SK-N-SH (cell line): ENCODE measurements around the gene DDC. TPM values are rescaled to one million over a fixed set of nuclear protein-coding genes. Genes with fewer than 3 reads are reported as not detected.

Experiments
- CTCF ChIA-PET: fragments of 300-600, 350-600 bp; formaldehyde crosslinking; extraction: SDS; loops from one replicate; lab custom pipeline; 2021; lab: Yijun Ruan, JAX
- POLR2A ChIA-PET: fragments of 350-600 bp; sonication (Branson Sonifier 250); formaldehyde crosslinking; extraction: SDS; loops from one replicate; lab custom pipeline; 2020; ENCODE audit warnings: antibody characterized with exemption, inconsistent platforms; lab: Yijun Ruan, JAX
- DNase-seq: peaks from one replicate; pipeline ENCODE4 v3.0.0; 2012
- H2AFZ ChIP-seq: fragments of 200-600 bp; sonication (generic); 2 replicates; pipeline ENCODE4 v1.8.1; 2016; ENCODE audit warnings: antibody characterized with exemption, mild to moderate bottlenecking, low read depth
- H3F3A ChIP-seq: fragments of 200-600 bp; sonication (generic); replicated peaks from 2 replicates; pipeline ENCODE3; 2016; ENCODE audit warnings: antibody characterized with exemption, mild to moderate bottlenecking; ENCODE audit not compliant: insufficient read depth
- H3K27ac ChIP-seq, 2 experiments: fragments of 200-500 bp in 1 of 2; fragments of 200-600 bp in 1 of 2; sonication (Bioruptor generic) in 1 of 2; sonication (generic), shearing (Covaris generic) in 1 of 2; 2 replicates each; pipeline versions ENCODE4 v1.5.1 to v1.6.1; 2014 to 2016; ENCODE audit warnings: low read depth in 2 of 2, inconsistent platforms in 1 of 2, low read length in 1 of 2, mild to moderate bottlenecking in 1 of 2, mixed read lengths in 1 of 2
- H3K27me3 ChIP-seq: fragments of 200-600 bp; sonication (generic), shearing (Covaris generic); 2 replicates; pipeline ENCODE4 v1.6.1; 2016; ENCODE audit warnings: mixed run types; ENCODE audit not compliant: insufficient read depth
- H3K36me3 ChIP-seq, 2 experiments: fragments of 200-500 bp in 1 of 2; fragments of 200-600 bp in 1 of 2; sonication (Bioruptor generic) in 1 of 2; sonication (generic) in 1 of 2; replicated peaks in 1 of 2; 2 replicates each; pipeline versions ENCODE3 to v1.5.1; 2014 to 2016; ENCODE audit warnings: low read length in 1 of 2, mild to moderate bottlenecking in 1 of 2; ENCODE audit not compliant: insufficient read depth in 2 of 2, control insufficient read depth in 1 of 2
- H3K4me1 ChIP-seq, 2 experiments: fragments of 200-500 bp in 1 of 2; fragments of 200-600 bp in 1 of 2; sonication (Bioruptor generic) in 1 of 2; sonication (generic), shearing (Covaris generic) in 1 of 2; 2 replicates each; pipeline versions ENCODE4 v1.5.1 to v1.6.1; 2014 to 2016; ENCODE audit warnings: low read depth in 1 of 2, low read length in 1 of 2, mixed run types in 1 of 2; ENCODE audit not compliant: insufficient read depth in 2 of 2, control insufficient read depth in 1 of 2
- H3K4me2 ChIP-seq: fragments of 200-600 bp; sonication (generic), shearing (Covaris generic); 2 replicates; pipeline ENCODE4 v1.6.1; 2017; ENCODE audit warnings: mixed run types
- H3K4me3 ChIP-seq, 2 experiments: fragments of 200-500 bp in 1 of 2; fragments of 200-600 bp in 1 of 2; sonication (Bioruptor generic) in 1 of 2; sonication (generic), shearing (Covaris generic) in 1 of 2; 2 replicates each; pipeline versions ENCODE4 v1.5.1 to v1.8.1; 2014 to 2016; ENCODE audit warnings: low read depth in 2 of 2, inconsistent platforms in 1 of 2, low read length in 1 of 2, mild to moderate bottlenecking in 1 of 2, mixed read lengths in 1 of 2, moderate library complexity in 1 of 2
- H3K79me2 ChIP-seq: fragments of 200-600 bp; sonication (generic); 2 replicates; pipeline ENCODE4 v1.8.1; 2017; ENCODE audit warnings: mild to moderate bottlenecking; ENCODE audit not compliant: insufficient read depth
- H3K9ac ChIP-seq: fragments of 200-600 bp; sonication (generic); 2 replicates; pipeline ENCODE4 v1.6.1; 2017; ENCODE audit warnings: mixed run types
- H3K9me2 ChIP-seq: fragments of 200-600 bp; sonication (generic); 2 replicates; pipeline ENCODE4 v1.6.1; 2017; ENCODE audit warnings: mixed run types
- H3K9me3 ChIP-seq: fragments of 200-600 bp; sonication (generic); 2 replicates; pipeline ENCODE4 v1.6.1; 2017; ENCODE audit warnings: mixed run types, mild to moderate bottlenecking, moderate library complexity
- H4K20me1 ChIP-seq: fragments of 200-600 bp; sonication (generic); 2 replicates; pipeline ENCODE4 v1.6.1; 2017; ENCODE audit warnings: mild to moderate bottlenecking, mixed run types; ENCODE audit not compliant: insufficient read depth
- CHD2 ChIP-seq: fragments of 150-350 bp; IDR thresholded peaks from 2 replicates; pipeline ENCODE4 v1.6.1; 2018; ENCODE audit warnings: low read length; ENCODE audit not compliant: partially characterized antibody
- EP300 ChIP-seq, 2 experiments: IDR thresholded peaks; 2 replicates each; pipeline versions ENCODE4 v1.4.0 to v1.6.1; 2012; ENCODE audit warnings: borderline replicate concordance in 1 of 2, low read depth in 1 of 2, low read length in 1 of 2
- FOSL2 ChIP-seq: IDR thresholded peaks from 2 replicates; pipeline ENCODE4 v1.4.0; 2012; ENCODE audit warnings: low read depth, mild to moderate bottlenecking, moderate library complexity, borderline replicate concordance
- FOXJ3 ChIP-seq: sonication (generic); formaldehyde crosslinking; IDR thresholded peaks from 2 replicates; pipeline ENCODE4 v1.5.1; 2020; ENCODE audit warnings: mild to moderate bottlenecking, missing genetic modification reagents
- GABPA ChIP-seq: IDR thresholded peaks from 2 replicates; pipeline ENCODE4 v1.4.0; 2012; ENCODE audit warnings: low read depth, mild to moderate bottlenecking
- MXI1 ChIP-seq: IDR thresholded peaks from 2 replicates; pipeline ENCODE4 v1.6.1; 2012; ENCODE audit warnings: mild to moderate bottlenecking, low read depth, low read length, improper control_type of control experiment
- NFIC ChIP-seq: IDR thresholded peaks from 2 replicates; pipeline ENCODE4 v1.4.0; 2012; ENCODE audit warnings: borderline replicate concordance
- RAD21 ChIP-seq: IDR thresholded peaks from 2 replicates; pipeline ENCODE4 v1.6.1; 2012; ENCODE audit warnings: mild to moderate bottlenecking, low read length
- RCOR1 ChIP-seq: fragments of 150-350 bp; IDR thresholded peaks from 2 replicates; pipeline ENCODE4 v1.6.1; 2017; ENCODE audit warnings: antibody characterized with exemption, low read length
- RXRA ChIP-seq: IDR thresholded peaks from 2 replicates; pipeline ENCODE4 v1.4.0; 2012; ENCODE audit warnings: low read depth, mild to moderate bottlenecking, borderline replicate concordance
- SIN3A ChIP-seq: IDR thresholded peaks from 2 replicates; pipeline ENCODE4 v1.6.1; 2012; ENCODE audit warnings: low read depth, mild to moderate bottlenecking, low read length, moderate library complexity, borderline replicate concordance
- SMC3 ChIP-seq: IDR thresholded peaks from 2 replicates; pipeline ENCODE4 v1.6.1; 2012; ENCODE audit warnings: low read depth, low read length, improper control_type of control experiment
- TCF12 ChIP-seq: IDR thresholded peaks from 2 replicates; pipeline ENCODE4 v1.4.0; 2012
- WGBS: methylation state at CpG from one replicate; pipeline ENCODE4 v1.1.6; 2017; ENCODE audit warnings: low lambda C conversion rate; 5-methylcytosine and 5-hydroxymethylcytosine counted together
- polyA plus RNA-seq, 3 experiments: library from polyadenylated mRNA; depleted of rRNA; stranded (reverse); fragments of >200 nt; gene quantifications; 2 replicates each; pipeline ENCODE4 v1.2.3, GENCODE V29; 2012
- TF ChIP-seq, protein P1 (sequence below): IDR thresholded peaks from 2 replicates; pipeline ENCODE4 v1.4.0; 2012; ENCODE audit warnings: low read depth
- TF ChIP-seq, protein P2 (sequence below): IDR thresholded peaks from 2 replicates; pipeline ENCODE4 v1.4.0; 2012; ENCODE audit warnings: low read depth, borderline replicate concordance
- TF ChIP-seq, protein P3 (sequence below): fragments of 150-350 bp; IDR thresholded peaks from 2 replicates; pipeline ENCODE4 v1.6.1; 2016; ENCODE audit warnings: mild to moderate bottlenecking, low read depth, low read length
- TF ChIP-seq, protein P4 (sequence below): IDR thresholded peaks from 2 replicates; pipeline ENCODE4; 2012

Gene DDC
- polyA plus RNA-seq, 1 of the 3 experiments (the other 2 are of a cell fraction) = 1.8 TPM

DNA sequence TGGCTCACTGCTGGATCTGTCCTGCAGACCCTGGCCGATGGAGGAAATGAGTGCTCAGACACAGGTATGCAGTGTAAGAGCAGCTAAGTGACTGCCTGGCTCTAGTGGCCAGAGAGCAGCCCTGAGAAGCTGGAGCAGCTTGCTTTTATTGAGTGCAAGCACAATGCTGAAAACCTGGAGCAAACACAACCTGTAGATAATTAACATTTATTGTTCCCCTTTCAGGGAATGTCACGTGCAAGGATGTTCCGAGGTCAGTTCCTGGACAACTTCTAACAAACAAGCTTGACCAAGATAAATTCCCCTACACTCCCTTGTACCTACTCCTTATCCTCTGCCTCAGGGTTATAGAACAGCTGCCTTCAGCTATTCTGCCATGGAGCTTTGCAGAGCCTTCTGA is 31.3 kb downstream of the DDC start:
- Histone ChIP-seq H2AFZ (no peak overlapping the region), H3F3A (peaks cover 9% of the 10 kb centered on the region), H3K27ac (peak overlapping the region; percentile 85 to 99; a peak in 3 of 4 replicates), H4K20me1 (no peaks in the 10 kb centered on the region), H3K79me2 (no peaks in the 10 kb centered on the region)
- 92% methylated on average over 3 of the region's 3 CpGs for WGBS
- POLR2A ChIA-PET = interaction anchor here (0.6 to 5.8 kb wide), 6 partner anchors 22 to 65 kb away, joined by 3 to 53 read pairs (median 20); no protein-coding TSS in a partner anchor
- TF ChIP-seq FOSL2 = no peak
- TF ChIP-seq, protein P1, sequence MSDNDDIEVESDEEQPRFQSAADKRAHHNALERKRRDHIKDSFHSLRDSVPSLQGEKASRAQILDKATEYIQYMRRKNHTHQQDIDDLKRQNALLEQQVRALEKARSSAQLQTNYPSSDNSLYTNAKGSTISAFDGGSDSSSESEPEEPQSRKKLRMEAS = no peak
- TF ChIP-seq, protein P2, sequence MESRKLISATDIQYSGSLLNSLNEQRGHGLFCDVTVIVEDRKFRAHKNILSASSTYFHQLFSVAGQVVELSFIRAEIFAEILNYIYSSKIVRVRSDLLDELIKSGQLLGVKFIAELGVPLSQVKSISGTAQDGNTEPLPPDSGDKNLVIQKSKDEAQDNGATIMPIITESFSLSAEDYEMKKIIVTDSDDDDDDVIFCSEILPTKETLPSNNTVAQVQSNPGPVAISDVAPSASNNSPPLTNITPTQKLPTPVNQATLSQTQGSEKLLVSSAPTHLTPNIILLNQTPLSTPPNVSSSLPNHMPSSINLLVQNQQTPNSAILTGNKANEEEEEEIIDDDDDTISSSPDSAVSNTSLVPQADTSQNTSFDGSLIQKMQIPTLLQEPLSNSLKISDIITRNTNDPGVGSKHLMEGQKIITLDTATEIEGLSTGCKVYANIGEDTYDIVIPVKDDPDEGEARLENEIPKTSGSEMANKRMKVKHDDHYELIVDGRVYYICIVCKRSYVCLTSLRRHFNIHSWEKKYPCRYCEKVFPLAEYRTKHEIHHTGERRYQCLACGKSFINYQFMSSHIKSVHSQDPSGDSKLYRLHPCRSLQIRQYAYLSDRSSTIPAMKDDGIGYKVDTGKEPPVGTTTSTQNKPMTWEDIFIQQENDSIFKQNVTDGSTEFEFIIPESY = no peak
- TF ChIP-seq TCF12 = no peak
- no peak for TF ChIP-seq CHD2
- TF ChIP-seq MXI1 = no peak
- no peak for TF ChIP-seq RXRA
- TF ChIP-seq, protein P3, sequence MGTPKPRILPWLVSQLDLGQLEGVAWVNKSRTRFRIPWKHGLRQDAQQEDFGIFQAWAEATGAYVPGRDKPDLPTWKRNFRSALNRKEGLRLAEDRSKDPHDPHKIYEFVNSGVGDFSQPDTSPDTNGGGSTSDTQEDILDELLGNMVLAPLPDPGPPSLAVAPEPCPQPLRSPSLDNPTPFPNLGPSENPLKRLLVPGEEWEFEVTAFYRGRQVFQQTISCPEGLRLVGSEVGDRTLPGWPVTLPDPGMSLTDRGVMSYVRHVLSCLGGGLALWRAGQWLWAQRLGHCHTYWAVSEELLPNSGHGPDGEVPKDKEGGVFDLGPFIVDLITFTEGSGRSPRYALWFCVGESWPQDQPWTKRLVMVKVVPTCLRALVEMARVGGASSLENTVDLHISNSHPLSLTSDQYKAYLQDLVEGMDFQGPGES = no peak
- no peak for TF ChIP-seq GABPA
- TF ChIP-seq SIN3A = no peak
- TF ChIP-seq RCOR1 = no peak
- no peak for TF ChIP-seq SMC3
- TF ChIP-seq, all 33 proteins: peak for 0
- no peaks in the 10 kb centered on the region for H3K27me3 ChIP-seq
- no peak overlapping the region for H3K4me2 ChIP-seq
- H3K4me3 ChIP-seq = no peak overlapping the region
- no peaks in the 10 kb centered on the region for H3K9me2 ChIP-seq
- H3K9me3 ChIP-seq = no peaks in the 10 kb centered on the region
- H3K4me1 ChIP-seq = peaks cover 8 to 72% of the 10 kb centered on the region in 2 experiments; a peak in 3 of 4 replicates
- no peak overlapping the region for H3K9ac ChIP-seq
- no peak for DNase-seq
- CTCF ChIA-PET = interaction anchor here (0.8 to 6.1 kb wide), 10 partner anchors 17 to 142 kb away, joined by 3 to 59 read pairs (median 5); no protein-coding TSS in a partner anchor
- H3K36me3 ChIP-seq = peaks cover 0 to 5% of the 10 kb centered on the region in 2 experiments

DNA sequence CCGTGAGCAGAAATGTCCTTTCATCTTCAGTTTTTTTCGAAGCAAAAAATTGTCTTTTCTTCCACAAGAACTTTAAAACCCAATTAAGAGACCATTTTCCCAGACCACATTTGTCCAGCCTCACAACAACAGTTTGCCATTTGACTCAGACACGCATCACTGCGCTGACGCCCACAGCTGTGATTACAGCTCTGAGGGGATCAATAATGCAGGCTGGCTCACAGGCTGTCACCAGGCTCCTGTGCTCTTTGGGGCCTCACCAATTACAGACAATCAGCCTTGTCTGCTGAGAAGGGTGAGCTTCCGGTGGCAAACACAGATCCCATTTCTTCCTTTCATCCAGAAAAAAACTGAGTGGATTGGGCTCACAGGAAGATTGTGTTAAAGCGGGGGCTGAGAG is 33.3 kb downstream of the DDC start:
- H2AFZ ChIP-seq = no peak overlapping the region
- peaks cover 9% of the 10 kb centered on the region for H3F3A ChIP-seq
- TF ChIP-seq FOXJ3 (peak; percentile 6; the same call in 1 of the 2 replicates), NFIC (no peak), RAD21 (peak; percentile 8; the same call in 1 of the 2 replicates), EP300 (IDR thresholded peaks at IDR 0.05; ENCODE audit: borderline replicate concordance in 1 of 2, low read depth in 1 of 2, low read length in 1 of 2) (peak in 1 of 2 experiments; percentile 63; a peak in 1 of 4 replicates)
- TF ChIP-seq, protein P4, sequence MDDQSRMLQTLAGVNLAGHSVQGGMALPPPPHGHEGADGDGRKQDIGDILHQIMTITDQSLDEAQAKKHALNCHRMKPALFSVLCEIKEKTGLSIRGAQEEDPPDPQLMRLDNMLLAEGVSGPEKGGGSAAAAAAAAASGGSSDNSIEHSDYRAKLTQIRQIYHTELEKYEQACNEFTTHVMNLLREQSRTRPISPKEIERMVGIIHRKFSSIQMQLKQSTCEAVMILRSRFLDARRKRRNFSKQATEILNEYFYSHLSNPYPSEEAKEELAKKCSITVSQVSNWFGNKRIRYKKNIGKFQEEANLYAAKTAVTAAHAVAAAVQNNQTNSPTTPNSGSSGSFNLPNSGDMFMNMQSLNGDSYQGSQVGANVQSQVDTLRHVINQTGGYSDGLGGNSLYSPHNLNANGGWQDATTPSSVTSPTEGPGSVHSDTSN = no peak
- TF ChIP-seq, protein P2 = no peak
- H3K9me2 ChIP-seq = no peaks in the 10 kb centered on the region
- peak overlapping the region in 1 of 2 experiments; percentile 99; a peak in 2 of 4 replicates for H3K27ac ChIP-seq
- no peak overlapping the region for H3K9ac ChIP-seq
- POLR2A ChIA-PET = interaction anchor here (1.0 to 5.8 kb wide), 13 partner anchors 8 to 64 kb away, joined by 3 to 53 read pairs (median 6); no protein-coding TSS in a partner anchor
- no peaks in the 10 kb centered on the region for H4K20me1 ChIP-seq
- peaks cover 8 to 63% of the 10 kb centered on the region in 2 experiments; a peak in 3 of 4 replicates for H3K4me1 ChIP-seq
- H3K36me3 ChIP-seq = peaks cover 0 to 7% of the 10 kb centered on the region in 2 experiments
- peak overlapping the region; percentile 45; the same call in 1 of the 2 replicates for H3K4me2 ChIP-seq
- no peak overlapping the region for H3K4me3 ChIP-seq
- CTCF ChIA-PET = interaction anchor here (0.6 to 6.1 kb wide), 20 partner anchors 8 to 1917 kb away, joined by 3 to 59 read pairs (median 4); no protein-coding TSS in a partner anchor
- no peaks in the 10 kb centered on the region for H3K79me2 ChIP-seq
- peaks cover 5% of the 10 kb centered on the region; the same call in 1 of the 2 replicates for H3K27me3 ChIP-seq
- 49% methylated on average over 7 of the region's 7 CpGs for WGBS
- no peaks in the 10 kb centered on the region for H3K9me3 ChIP-seq
- peak; percentile 74 for DNase-seq
